HUDEP-2 (cell line): Measurements from ENCODE around the gene TSBP1.

ENCODE experiments used
- DNase-seq, 76 experiments: peaks; one replicate each; lab custom pipeline; 2025; ENCODE audit not compliant: unreplicated experiment in 76 of 76; lab: John Stamatoyannopoulos, UW

TSBP1 gene

GRCh38 chr6:32371803-32372202, at the start of gene TSBP1:
Gene TSBP1, minus strand, starts transcription at chr6:32371903. Its CDS starts 197 bp downstream, at chr6:32371706.
- no peak for DNase-seq

- no peak for DNase-seq
Observed at GRCh38 chr6:32416036-32416435, 44.3 kb upstream of the TSBP1 start.

GRCh38 chr6:32415521-32416019, 43.9 kb upstream of the TSBP1 start:
- peak in 63 of 76 experiments; percentile 6 to 73 (median 42) for DNase-seq

- DNase-seq = peak in 67 of 76 experiments; percentile 14 to 84 (median 61)
Observed at GRCh38 chr6:32413427-32414047, 41.8 kb upstream of the TSBP1 start.

GRCh38 chr6:32411566-32412327, 40.0 kb upstream of the TSBP1 start:
- DNase-seq = no peak

GRCh38 chr6:32410906-32411305, 39.2 kb upstream of the TSBP1 start:
- no peak for DNase-seq

GRCh38 chr6:32406857-32407256, 35.2 kb upstream of the TSBP1 start, which contains the start of gene BTNL2:
Gene BTNL2, minus strand, starts transcription at chr6:32407181. Its CDS starts 58 bp downstream, at chr6:32407123.
- no peak for DNase-seq

GRCh38 chr6:32406197-32406596, 34.5 kb upstream of the TSBP1 start:
- DNase-seq = no peak

- DNase-seq = no peak
Observed at GRCh38 chr6:32405656-32406055, 34.0 kb upstream of the TSBP1 start.

- no peak for DNase-seq
Observed at GRCh38 chr6:32402812-32403211, 31.1 kb upstream of the TSBP1 start.

- DNase-seq = no peak
Observed at GRCh38 chr6:32401284-32401963, 29.7 kb upstream of the TSBP1 start.

GRCh38 chr6:32397252-32397920, 25.7 kb upstream of the TSBP1 start:
- no peak for DNase-seq

GRCh38 chr6:32396028-32396427, 24.3 kb upstream of the TSBP1 start:
- DNase-seq = no peak

GRCh38 chr6:32393665-32394420, 22.1 kb upstream of the TSBP1 start:
- no peak for DNase-seq

- DNase-seq = no peak
Observed at GRCh38 chr6:32391505-32391904, 19.8 kb upstream of the TSBP1 start.

GRCh38 chr6:32387589-32388340, 16.1 kb upstream of the TSBP1 start:
- no peak for DNase-seq

GRCh38 chr6:32386040-32386439, 14.3 kb upstream of the TSBP1 start:
- no peak for DNase-seq

- DNase-seq = no peak
Observed at GRCh38 chr6:32382757-32383420, 11.2 kb upstream of the TSBP1 start.

GRCh38 chr6:32379545-32379944, 7.8 kb upstream of the TSBP1 start:
- no peak for DNase-seq
